ENCODE measurements around the gene NTM. TPM values are rescaled to one million over a fixed set of nuclear protein-coding genes. Genes with fewer than 3 reads are reported as not detected.

Gene NTM
- total and polyA plus RNA-seq, 2 of the 8 experiments (the other 6 are each of a cell fraction or from before 2014, with no cell fraction given): 13.4 to 20.0 TPM

DNA sequence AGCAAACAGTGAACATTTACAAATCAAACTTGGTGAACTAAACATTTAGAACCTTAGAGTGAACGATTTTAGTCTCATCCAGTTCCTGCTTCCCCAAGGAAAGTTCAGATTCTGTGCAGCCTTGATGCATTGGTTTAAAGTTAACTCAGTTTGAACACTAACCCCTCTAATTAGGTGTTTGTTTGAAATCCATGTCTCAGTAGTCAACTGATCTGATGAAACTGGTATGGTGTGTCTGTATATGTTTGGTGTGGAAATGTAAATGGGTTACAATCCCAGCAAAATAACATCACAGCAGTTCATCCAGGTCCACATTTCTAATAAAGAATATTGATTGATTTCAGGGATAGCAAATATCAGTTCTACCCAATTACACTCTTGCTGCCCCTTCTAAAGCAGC is 532.0 kb downstream of the NTM start:
- no peak overlapping the region for H2BK20ac ChIP-seq (ENCODE audit: low read length)
- H2AFZ ChIP-seq (ENCODE audit: low read length): no peak overlapping the region
- CTCF ChIA-PET (ENCODE audit: partially characterized antibody): interaction anchor here (1.4 to 2.9 kb wide), 4 partner anchors 20 to 456 kb away, joined by 4 to 21 read pairs (median 4); no protein-coding TSS in a partner anchor
- no peaks in the 10 kb centered on the region for H3K23me2 ChIP-seq (ENCODE audit: low read depth, low read length)
- H3K9me3 ChIP-seq (ENCODE audit: insufficient read depth in 2 of 2, low read depth in 1 of 2, low read length in 1 of 2): no peaks in the 10 kb centered on the region
- peaks cover 0 to 11% (median 0%) of the 10 kb centered on the region in 4 experiments; a peak in 2 of 7 replicates for H3K4me1 ChIP-seq (replicated peaks in 1 of 4; ENCODE audit: control insufficient read depth in 3 of 4, insufficient read depth in 4 of 4, low read length in 3 of 4)
- no peak overlapping the region for H2BK120ac ChIP-seq (replicated peaks; ENCODE audit: low read depth, low read length)
- H4K5ac ChIP-seq (ENCODE audit: insufficient read length, low read depth, low read length): no peak overlapping the region
- H2BK15ac ChIP-seq (ENCODE audit: low read length): no peak overlapping the region
- H3K4me3 ChIP-seq (ENCODE audit: extremely low read depth in 1 of 4, insufficient read depth in 2 of 4, low read depth in 3 of 4, low read length in 4 of 4): no peak overlapping the region
- 79% methylated on average over 1 of the region's 1 CpG; no CpG with 5 or more reads in 1 of the 2 experiments for WGBS, 2 experiments (ENCODE audit: extremely low coverage in 1 of 2, insufficient coverage in 1 of 2, insufficient read length in 1 of 2, insufficient replicate concordance in 2 of 2, low coverage in 1 of 2, low lambda C conversion rate in 2 of 2, missing lambda C conversion rate in 1 of 2)
- no peak overlapping the region for H3K27ac ChIP-seq (ENCODE audit: low read depth, low read length)
- H2BK12ac ChIP-seq (ENCODE audit: low read depth, low read length): no peak overlapping the region
- no peak overlapping the region for H2BK5ac ChIP-seq (ENCODE audit: low read depth, low read length)
- H3K9ac ChIP-seq (replicated peaks in 1 of 4; ENCODE audit: extremely low read depth in 1 of 4, low read depth in 3 of 4, low read length in 3 of 4): no peak overlapping the region
- no peak overlapping the region for H3K23ac ChIP-seq (ENCODE audit: insufficient read length)
- H3K27me3 ChIP-seq (replicated peaks in 1 of 4; ENCODE audit: control insufficient read depth in 3 of 4, extremely low read depth in 1 of 4, insufficient read depth in 3 of 4, low read length in 3 of 4): no peaks in the 10 kb centered on the region
- no peaks in the 10 kb centered on the region for H3K79me2 ChIP-seq (ENCODE audit: control insufficient read depth in 1 of 2, insufficient read depth in 2 of 2, low read length in 2 of 2)
- DNase-seq (ENCODE audit: low read depth in 1 of 2, low spot score in 2 of 2) (no peak), FAIRE-seq (no peak)
- no peak overlapping the region for H3K56ac ChIP-seq (replicated peaks; ENCODE audit: insufficient read length, low read depth, low read length)
- H3K18ac ChIP-seq (ENCODE audit: extremely low read depth, low read length): no peak overlapping the region
- no peak overlapping the region for H3K4me2 ChIP-seq (ENCODE audit: insufficient read depth in 1 of 2, low read depth in 2 of 2, low read length in 2 of 2)
- POLR2A ChIA-PET (ENCODE audit: partially characterized antibody): no interaction called here
- no peak overlapping the region for H3K4ac ChIP-seq (replicated peaks; ENCODE audit: insufficient read length, low read depth, low read length)
- no peaks in the 10 kb centered on the region; the same call in 1 of the 2 replicates for H3K79me1 ChIP-seq (ENCODE audit: low read depth, low read length)
- H4K8ac ChIP-seq (ENCODE audit: extremely low read depth, insufficient read depth, low read length): no peak overlapping the region
- no peak overlapping the region for H2AK5ac ChIP-seq (ENCODE audit: low read depth, low read length)
- no peaks in the 10 kb centered on the region for H4K20me1 ChIP-seq (replicated peaks in 1 of 2; ENCODE audit: control insufficient read depth in 1 of 2, insufficient read depth in 2 of 2, low read length in 2 of 2)
- no peak overlapping the region for H4K91ac ChIP-seq (replicated peaks; ENCODE audit: insufficient read length, low read length)
- no peaks in the 10 kb centered on the region for H3K36me3 ChIP-seq (ENCODE audit: control insufficient read depth in 2 of 4, insufficient read depth in 4 of 4, low read length in 3 of 4)
- TF ChIP-seq PHF8 (conservative IDR thresholded peaks at IDR 0.05; ENCODE audit: low read depth, low read length) (no peak), KDM5A (IDR thresholded peaks at IDR 0.05; ENCODE audit: low read length) (no peak), RXRA (IDR thresholded peaks at IDR 0.05; ENCODE audit: insufficient read depth, low read depth, low read length) (no peak), BRCA1 (IDR thresholded peaks at IDR 0.05; ENCODE audit: low read depth, low read length) (no peak), CHD2 (IDR thresholded peaks at IDR 0.05; ENCODE audit: low read length) (no peak), GTF2F1 (IDR thresholded peaks at IDR 0.05; ENCODE audit: borderline replicate concordance, low read depth, low read length) (no peak), TBP (IDR thresholded peaks at IDR 0.05; ENCODE audit: low read depth, low read length) (no peak), POLR2AphosphoS5 (IDR thresholded peaks at IDR 0.05; ENCODE audit: low read depth, low read length) (no peak), EGR1 (IDR thresholded peaks at IDR 0.05; ENCODE audit: borderline replicate concordance, low read depth, low read length) (no peak), CREB1 (IDR thresholded peaks at IDR 0.05) (no peak), MAX (IDR thresholded peaks at IDR 0.05) (no peak), SP1 (IDR thresholded peaks at IDR 0.05; ENCODE audit: low read depth, low read length) (no peak), ASH2L (IDR thresholded peaks at IDR 0.05; ENCODE audit: low read length) (no peak), POLR2A (IDR thresholded peaks at IDR 0.05; ENCODE audit: control extremely low read depth in 1 of 2, low read depth in 2 of 2, low read length in 2 of 2) (no peak), CBX5 (IDR thresholded peaks at IDR 0.05; ENCODE audit: low read depth, low read length) (no peak)
- no peak overlapping the region for H3K14ac ChIP-seq (ENCODE audit: insufficient read length)
